Keratinocyte (primary cell): ENCODE data around the gene TIMM8B. TPM values are rescaled to one million over a fixed set of nuclear protein-coding genes. Genes with fewer than 3 reads are reported as not detected.
A peak's percentile ranks its signal among the peaks of the same experiment; 100 is the strongest.

Experiments
- DNase-seq: peaks from one replicate; pipeline ENCODE4 v3.0.0-alpha.2; 2011; ENCODE audit warnings: low read depth, missing footprints, low spot score
- FAIRE-seq: peaks from 2 replicates; lab custom pipeline; 2011; peaks lifted over from hg19 to GRCh38; lab: Jason Lieb, UNC
- H2AFZ ChIP-seq: 2 replicates; pipeline ENCODE4 v1.6.0; 2012; ENCODE audit warnings: low read length, control low read depth, inconsistent platforms; ENCODE audit not compliant: control insufficient read depth
- H3K27ac ChIP-seq: 2 replicates; pipeline ENCODE4 v1.5.1; 2011; ENCODE audit warnings: low read length; ENCODE audit not compliant: control insufficient read depth, insufficient read depth
- H3K27me3 ChIP-seq: 3 replicates; pipeline ENCODE4 v1.6.0; 2011; ENCODE audit warnings: low read length; ENCODE audit not compliant: control insufficient read depth, insufficient read depth; ENCODE audit errors: extremely low read depth
- H3K36me3 ChIP-seq, 2 experiments: 2 replicates in 1 of 2; 3 replicates in 1 of 2; pipeline ENCODE4 v1.5.1; 2011; ENCODE audit warnings: low read length in 2 of 2, mild to moderate bottlenecking in 1 of 2; ENCODE audit not compliant: control insufficient read depth in 2 of 2, insufficient read depth in 2 of 2; ENCODE audit errors: extremely low read depth in 1 of 2
- H3K4me1 ChIP-seq: 3 replicates; pipeline ENCODE4 v1.5.1; 2011; ENCODE audit warnings: low read length; ENCODE audit not compliant: control insufficient read depth, insufficient read depth; ENCODE audit errors: extremely low read depth
- H3K4me2 ChIP-seq: 3 replicates; pipeline ENCODE4 v1.6.0; 2011; ENCODE audit warnings: low read depth, low read length; ENCODE audit not compliant: control insufficient read depth, insufficient read depth; ENCODE audit errors: extremely low read depth
- H3K4me3 ChIP-seq, 3 experiments: fragments of 200-600 bp in 1 of 3; sonication (generic) in 1 of 3; 2 replicates in 2 of 3; 3 replicates in 1 of 3; pipeline ENCODE4 v1.5.1; 2011 to 2016; ENCODE audit warnings: low read length in 3 of 3, mild to moderate bottlenecking in 3 of 3, control low read depth in 2 of 3, inconsistent platforms in 1 of 3, low read depth in 1 of 3, mixed read lengths in 1 of 3, mixed run types in 1 of 3, moderate library complexity in 1 of 3; ENCODE audit not compliant: control insufficient read depth in 2 of 3, insufficient read depth in 2 of 3; ENCODE audit errors: extremely low read depth in 1 of 3
- H3K79me2 ChIP-seq: 2 replicates; pipeline ENCODE4 v1.6.0; 2012; ENCODE audit warnings: low read length; ENCODE audit not compliant: control insufficient read depth, insufficient read depth
- H3K9ac ChIP-seq: 3 replicates; pipeline ENCODE4 v1.6.0; 2011; ENCODE audit warnings: low read length; ENCODE audit not compliant: control insufficient read depth, insufficient read depth; ENCODE audit errors: extremely low read depth
- H3K9me1 ChIP-seq: 3 replicates; pipeline ENCODE4 v1.6.0; 2011; ENCODE audit warnings: low read length; ENCODE audit not compliant: control insufficient read depth, insufficient read depth; ENCODE audit errors: extremely low read depth
- H3K9me3 ChIP-seq: 2 replicates; pipeline ENCODE4 v1.5.1; 2012; ENCODE audit warnings: low read depth, low read length; ENCODE audit not compliant: control insufficient read depth
- H4K20me1 ChIP-seq: 3 replicates; pipeline ENCODE4 v1.6.0; 2011; ENCODE audit warnings: low read length; ENCODE audit not compliant: control insufficient read depth, insufficient read depth; ENCODE audit errors: extremely low read depth
- CTCF ChIP-seq, 3 experiments: IDR thresholded peaks in 1 of 3; conservative IDR thresholded peaks in 1 of 3; optimal IDR thresholded peaks in 1 of 3; 2 replicates in 2 of 3; 3 replicates in 1 of 3; pipeline versions ENCODE3 to v1.5.1; 2011; ENCODE audit warnings: low read length in 3 of 3, mild to moderate bottlenecking in 3 of 3, moderate library complexity in 2 of 3, control low read depth in 1 of 3, inconsistent platforms in 1 of 3; ENCODE audit not compliant: insufficient read depth in 2 of 3; ENCODE audit errors: extremely low read depth in 1 of 3
- EZH2 ChIP-seq: IDR thresholded peaks from one replicate; pipeline ENCODE4 v1.6.1; 2012; ENCODE audit warnings: inconsistent platforms, mild to moderate bottlenecking, low read length, moderate library complexity
- dilution Hi-C: fragments of 300-500 bp; cut with MboI; formaldehyde crosslinking; loops from one replicate; pipeline ENCODE4 v1.7.0; 2020; ENCODE audit warnings: low sequenced_read_pairs; ENCODE audit not compliant: extremely low pct_ligation_motif_present
- polyA plus RNA-seq, 5 experiments: library from polyadenylated mRNA; depleted of rRNA in 3 of 5; stranded (reverse) in 3 of 5; stranded (forward) in 1 of 5; unstranded in 1 of 5; fragments of >200 nt; gene quantifications; 1 replicate in 1 of 5; 2 replicates in 3 of 5; 3 replicates in 1 of 5; pipeline versions ENCODE4 v1.2.1 to v1.2.3, GENCODE V29; 2011 to 2012; ENCODE audit warnings: missing spikeins in 2 of 5, low read depth in 1 of 5, low replicate concordance in 1 of 5

TIMM8B gene
- polyA plus RNA-seq, 1 donor (not counting 4 experiments of a cell fraction or from before 2014, with no cell fraction given), result 126 TPM

GRCh38 chr11:112082729-112083128 is 3.8 kb downstream of the TIMM8B start:
- no peak for TF ChIP-seq EZH2
- TF ChIP-seq CTCF (optimal IDR thresholded peaks at IDR 0.05 in 1 of 3, IDR thresholded peaks at IDR 0.05 in 1 of 3, conservative IDR thresholded peaks at IDR 0.05 in 1 of 3; ENCODE audit: extremely low read depth in 1 of 3, insufficient read depth in 2 of 3, low read length in 3 of 3), result no peak
- no peaks in the 10 kb centered on the region for H3K9me1 ChIP-seq
- DNase-seq (no peak), FAIRE-seq (no peak)
- H3K4me3 ChIP-seq, result no peak overlapping the region
- H3K4me1 ChIP-seq, result peaks cover 12% of the 10 kb centered on the region
- H2AFZ ChIP-seq, result no peak overlapping the region
- H3K4me2 ChIP-seq, result no peak overlapping the region
- H3K79me2 ChIP-seq, result peaks cover 34% of the 10 kb centered on the region
- no peak overlapping the region for H3K9ac ChIP-seq
- H4K20me1 ChIP-seq, result no peaks in the 10 kb centered on the region
- dilution Hi-C loops, result no loop called here
- H3K36me3 ChIP-seq, result peaks cover 14 to 43% of the 10 kb centered on the region in 2 experiments
- H3K9me3 ChIP-seq, result no peaks in the 10 kb centered on the region
- no peak overlapping the region for H3K27ac ChIP-seq
- no peaks in the 10 kb centered on the region for H3K27me3 ChIP-seq

GRCh38 chr11:112073941-112074811 is 12.4 kb downstream of the TIMM8B start, which contains the start of the genes NKAPD1 and PIH1D2:
Gene NKAPD1, plus strand, starts transcription at chr11:112074299. Its CDS starts 1,276 bp downstream, at chr11:112075575.
Gene PIH1D2, minus strand, starts transcription at chr11:112074017. Its CDS starts 843 bp downstream, at chr11:112073174.
- Histone ChIP-seq H3K9me1 (no peaks in the 10 kb centered on the region), H2AFZ (peak within 1 kb of the TSS; percentile 94), H3K27ac (peak within 1 kb of the TSS; percentile 97), H3K9ac (peak within 1 kb of the TSS; percentile 95), H3K4me2 (peak within 1 kb of the TSS; percentile 76), H4K20me1 (no peaks in the 10 kb centered on the region), H3K79me2 (peaks cover 25% of the 10 kb centered on the region), H3K9me3 (no peaks in the 10 kb centered on the region), H3K27me3 (no peaks in the 10 kb centered on the region), H3K36me3 (peaks cover 0 to 7% of the 10 kb centered on the region in 2 experiments), H3K4me3 (peak within 1 kb of the TSS; percentile 92 to 98 (median 97)), H3K4me1 (peaks cover 13% of the 10 kb centered on the region)
- DNase-seq (peak; percentile 30), FAIRE-seq (peak; percentile 62)
- TF ChIP-seq CTCF (optimal IDR thresholded peaks at IDR 0.05 in 1 of 3, IDR thresholded peaks at IDR 0.05 in 1 of 3, conservative IDR thresholded peaks at IDR 0.05 in 1 of 3; ENCODE audit: extremely low read depth in 1 of 3, insufficient read depth in 2 of 3, low read length in 3 of 3), result peak in 1 of 3 experiments; percentile 19
- no peak for TF ChIP-seq EZH2
- dilution Hi-C loops, result no loop called here
